Measurements from ENCODE around the gene FCER1G. TPM values are rescaled to one million over a fixed set of nuclear protein-coding genes. Genes with fewer than 3 reads are reported as not detected.
A peak's percentile ranks its signal among the peaks of the same experiment; 100 is the strongest.

The FCER1G gene
- total and polyA plus RNA-seq, 2 of the 4 experiments (the other 2 are of a cell fraction) = 0.44 TPM; not detected in 1

DNA sequence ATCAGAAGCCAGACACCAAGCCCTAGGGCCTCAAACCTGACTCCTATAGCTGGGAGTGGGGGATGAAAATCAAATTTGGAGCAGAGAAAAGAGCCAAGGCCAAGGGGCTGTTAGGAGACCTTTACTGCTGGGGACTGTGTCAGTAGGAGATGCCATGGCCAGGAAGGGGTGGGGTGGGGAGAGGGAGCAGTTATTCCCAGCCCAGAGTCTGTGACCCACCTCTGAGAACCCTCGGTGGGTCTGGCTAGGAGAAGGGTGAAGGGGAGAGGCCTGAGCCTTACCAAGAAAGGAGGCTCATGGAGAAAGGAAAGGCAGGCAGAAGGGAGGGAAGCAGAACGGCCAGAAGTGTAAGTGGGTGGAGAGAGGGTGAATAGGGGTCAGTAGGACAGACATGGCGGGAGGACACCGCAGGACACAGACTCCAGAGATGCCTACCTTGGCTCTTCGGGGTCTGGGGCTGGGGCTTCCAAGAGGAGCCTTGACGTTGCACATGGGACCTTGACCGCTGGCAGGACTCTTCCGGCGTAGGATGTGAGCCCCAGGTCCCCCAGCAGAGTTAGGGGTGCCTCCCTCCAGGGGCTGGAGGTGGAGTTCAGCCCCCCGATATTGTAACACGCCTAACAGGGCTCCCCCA is 17.4 kb upstream of the FCER1G start:
- BruUV-seq (replicated peaks) = no TSS peak
- Histone ChIP-seq H3K79me1 (ENCODE audit: low read depth in 1 of 2, low read length in 2 of 2) (peaks cover 4 to 5% of the 10 kb centered on the region in 2 experiments), H4K91ac (ENCODE audit: insufficient read depth, low read depth, low read length) (peak overlapping the region; percentile 76), H3K4me1 (ENCODE audit: control insufficient read depth, insufficient read depth, low read length) (peaks cover 31% of the 10 kb centered on the region), H2BK15ac (ENCODE audit: low read depth, low read length) (0 out of 3 replicates have a peak overlapping the region, but pooled peaks have one; percentile 49), H2BK20ac (ENCODE audit: low read depth, low read length) (peak overlapping the region; percentile 29; the same call in 1 of the 2 replicates), H3K27me3 (ENCODE audit: control insufficient read depth, insufficient read depth, low read length) (no peaks in the 10 kb centered on the region), H3K18ac (ENCODE audit: low read depth, low read length) (peak overlapping the region; percentile 26; the same call in 1 of the 2 replicates), H3K23ac (ENCODE audit: low read depth, low read length) (0 out of 2 replicates have a peak overlapping the region, but pooled peaks have one; percentile 76), H3K9me1 (ENCODE audit: insufficient read depth, low read length) (peaks cover 17% of the 10 kb centered on the region), H3K56ac (ENCODE audit: extremely low read depth, insufficient read depth, low read length) (no peak overlapping the region), H3K4me3 (ENCODE audit: insufficient read depth, low read depth, low read length) (no peak overlapping the region), H4K5ac (ENCODE audit: low read depth, low read length) (peak overlapping the region; percentile 43), H3K14ac (replicated peaks; ENCODE audit: low read depth, low read length) (peak overlapping the region; percentile 88), H3K36me3 (ENCODE audit: control insufficient read depth, insufficient read depth, low read length) (no peaks in the 10 kb centered on the region), H2AFZ (replicated peaks; ENCODE audit: low read length, poor library complexity) (peak overlapping the region; percentile 94), H3K9ac (ENCODE audit: low read depth, low read length) (peak overlapping the region; percentile 33), H3K4ac (ENCODE audit: low read depth, low read length) (peak overlapping the region; percentile 88), H3K9me3 (ENCODE audit: control insufficient read depth, insufficient read depth, low read length) (no peaks in the 10 kb centered on the region), H4K20me1 (ENCODE audit: insufficient read depth, low read length) (no peaks in the 10 kb centered on the region), H3K4me2 (ENCODE audit: low read depth, low read length) (peak overlapping the region; percentile 70), H2AK9ac (replicated peaks; ENCODE audit: low read depth, low read length, poor library complexity) (peak overlapping the region; percentile 92), H3K27ac (ENCODE audit: insufficient read depth, low read length) (peak overlapping the region; percentile 71; the same call in 1 of the 2 replicates), H2BK120ac (ENCODE audit: low read depth, low read length) (peak overlapping the region; percentile 41; the same call in 1 of the 2 replicates), H2AK5ac (ENCODE audit: low read depth, low read length) (peak overlapping the region; percentile 43; the same call in 1 of the 2 replicates), H2BK5ac (ENCODE audit: low read depth, low read length, poor library complexity, severe bottlenecking) (peak overlapping the region; percentile 44), H4K8ac (ENCODE audit: low read depth in 2 of 2, low read length in 2 of 2) (peak overlapping the region; percentile 96)
- in situ Hi-C loops (cut with MboI; ENCODE audit: low sequenced_read_pairs) (no loop called here), intact Hi-C loops (cut with micrococcal nuclease) (no loop called here), dilution Hi-C loops (cut with HindIII; ENCODE audit: low sequenced_read_pairs, unreplicated experiment) (no loop called here)
- DNase-seq = no peak
- WGBS, 2 experiments (ENCODE audit: extremely low coverage in 2 of 2, insufficient read length in 1 of 2) = 69% methylated on average over 7 of the region's 11 CpGs; no CpG with 5 or more reads in 1 of the 2 experiments
- CTCF ChIA-PET = no interaction called here
- no peak for ATAC-seq (ENCODE audit: low read depth)
- POLR2A ChIA-PET (ENCODE audit: unreplicated experiment) = no interaction called here
- TF ChIP-seq SMC3 (IDR thresholded peaks at IDR 0.05; ENCODE audit: low read depth, low read length) (no peak), FOS (IDR thresholded peaks at IDR 0.05; ENCODE audit: low read depth, low read length) (no peak), CHD1 (IDR thresholded peaks at IDR 0.05; ENCODE audit: low read depth, low read length) (no peak), NFE2L2 (IDR thresholded peaks at IDR 0.05; ENCODE audit: low read depth, low read length) (no peak), RCOR1 (IDR thresholded peaks at IDR 0.05; ENCODE audit: insufficient replicate concordance, low read length) (no peak), MAZ (IDR thresholded peaks at IDR 0.05; ENCODE audit: borderline replicate concordance, low read depth, low read length) (no peak), RFX5 (IDR thresholded peaks at IDR 0.05; ENCODE audit: low read depth, low read length) (no peak), MXI1 (IDR thresholded peaks at IDR 0.05; ENCODE audit: borderline replicate concordance, low read depth, low read length) (no peak), CEBPB (IDR thresholded peaks at IDR 0.05; ENCODE audit: low read depth, low read length) (no peak), BHLHE40 (IDR thresholded peaks at IDR 0.05; ENCODE audit: low read depth, low read length) (no peak), RAD21 (IDR thresholded peaks at IDR 0.05; ENCODE audit: low read length) (no peak), MAFK (IDR thresholded peaks at IDR 0.05; ENCODE audit: low read depth, low read length) (no peak)
- TF ChIP-seq, protein P1, sequence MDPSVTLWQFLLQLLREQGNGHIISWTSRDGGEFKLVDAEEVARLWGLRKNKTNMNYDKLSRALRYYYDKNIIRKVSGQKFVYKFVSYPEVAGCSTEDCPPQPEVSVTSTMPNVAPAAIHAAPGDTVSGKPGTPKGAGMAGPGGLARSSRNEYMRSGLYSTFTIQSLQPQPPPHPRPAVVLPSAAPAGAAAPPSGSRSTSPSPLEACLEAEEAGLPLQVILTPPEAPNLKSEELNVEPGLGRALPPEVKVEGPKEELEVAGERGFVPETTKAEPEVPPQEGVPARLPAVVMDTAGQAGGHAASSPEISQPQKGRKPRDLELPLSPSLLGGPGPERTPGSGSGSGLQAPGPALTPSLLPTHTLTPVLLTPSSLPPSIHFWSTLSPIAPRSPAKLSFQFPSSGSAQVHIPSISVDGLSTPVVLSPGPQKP (IDR thresholded peaks at IDR 0.05; ENCODE audit: borderline replicate concordance, low read depth, low read length) = no peak
- TF ChIP-seq, protein P2, sequence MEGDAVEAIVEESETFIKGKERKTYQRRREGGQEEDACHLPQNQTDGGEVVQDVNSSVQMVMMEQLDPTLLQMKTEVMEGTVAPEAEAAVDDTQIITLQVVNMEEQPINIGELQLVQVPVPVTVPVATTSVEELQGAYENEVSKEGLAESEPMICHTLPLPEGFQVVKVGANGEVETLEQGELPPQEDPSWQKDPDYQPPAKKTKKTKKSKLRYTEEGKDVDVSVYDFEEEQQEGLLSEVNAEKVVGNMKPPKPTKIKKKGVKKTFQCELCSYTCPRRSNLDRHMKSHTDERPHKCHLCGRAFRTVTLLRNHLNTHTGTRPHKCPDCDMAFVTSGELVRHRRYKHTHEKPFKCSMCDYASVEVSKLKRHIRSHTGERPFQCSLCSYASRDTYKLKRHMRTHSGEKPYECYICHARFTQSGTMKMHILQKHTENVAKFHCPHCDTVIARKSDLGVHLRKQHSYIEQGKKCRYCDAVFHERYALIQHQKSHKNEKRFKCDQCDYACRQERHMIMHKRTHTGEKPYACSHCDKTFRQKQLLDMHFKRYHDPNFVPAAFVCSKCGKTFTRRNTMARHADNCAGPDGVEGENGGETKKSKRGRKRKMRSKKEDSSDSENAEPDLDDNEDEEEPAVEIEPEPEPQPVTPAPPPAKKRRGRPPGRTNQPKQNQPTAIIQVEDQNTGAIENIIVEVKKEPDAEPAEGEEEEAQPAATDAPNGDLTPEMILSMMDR (conservative IDR thresholded peaks at IDR 0.05; ENCODE audit: low read depth, low read length) = no peak
- TF ChIP-seq, protein P3, sequence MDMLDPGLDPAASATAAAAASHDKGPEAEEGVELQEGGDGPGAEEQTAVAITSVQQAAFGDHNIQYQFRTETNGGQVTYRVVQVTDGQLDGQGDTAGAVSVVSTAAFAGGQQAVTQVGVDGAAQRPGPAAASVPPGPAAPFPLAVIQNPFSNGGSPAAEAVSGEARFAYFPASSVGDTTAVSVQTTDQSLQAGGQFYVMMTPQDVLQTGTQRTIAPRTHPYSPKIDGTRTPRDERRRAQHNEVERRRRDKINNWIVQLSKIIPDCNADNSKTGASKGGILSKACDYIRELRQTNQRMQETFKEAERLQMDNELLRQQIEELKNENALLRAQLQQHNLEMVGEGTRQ (IDR thresholded peaks at IDR 0.05; ENCODE audit: low read depth, low read length) = no peak

All from IMR-90 (cell line).